T-helper 2 cell treated with Interferon-gamma antibody and Interleukin-4, amounts not matched to agents 5 μg/mL and 100 μg/mL, for 36 hours (primary cell): ENCODE data around the gene CMYA5.
A peak's percentile ranks its signal among the peaks of the same experiment; 100 is the strongest.
"Not testable (repeated sequence)": the region's sequence is repeated elsewhere in the genome, so short reads cannot be mapped to it uniquely, and the experiment has no call there.

ENCODE experiments used
- DNase-seq: peaks from one replicate; pipeline ENCODE4 v3.0.0; 2021; ENCODE audit warnings: low spot score
- H3K27ac Mint-ChIP-seq: one replicate; pipeline ENCODE4 v1.8.0; 2021; ENCODE audit warnings: mild to moderate bottlenecking, mixed read lengths
- H3K27me3 Mint-ChIP-seq: one replicate; pipeline ENCODE4 v1.8.0; 2021; ENCODE audit warnings: low read depth, mixed read lengths
- H3K36me3 Mint-ChIP-seq: one replicate; pipeline ENCODE4 v1.8.0; 2021; ENCODE audit warnings: low read depth, mixed read lengths
- H3K4me1 Mint-ChIP-seq: one replicate; pipeline ENCODE4 v1.8.0; 2021; ENCODE audit warnings: low read depth, mixed read lengths
- H3K4me3 Mint-ChIP-seq: one replicate; pipeline ENCODE4 v1.8.0; 2022; ENCODE audit warnings: mild to moderate bottlenecking, moderate library complexity, mixed read lengths
- H3K9me3 Mint-ChIP-seq: one replicate; pipeline ENCODE4 v1.8.0; 2021; ENCODE audit warnings: mixed read lengths

The CMYA5 gene

DNA sequence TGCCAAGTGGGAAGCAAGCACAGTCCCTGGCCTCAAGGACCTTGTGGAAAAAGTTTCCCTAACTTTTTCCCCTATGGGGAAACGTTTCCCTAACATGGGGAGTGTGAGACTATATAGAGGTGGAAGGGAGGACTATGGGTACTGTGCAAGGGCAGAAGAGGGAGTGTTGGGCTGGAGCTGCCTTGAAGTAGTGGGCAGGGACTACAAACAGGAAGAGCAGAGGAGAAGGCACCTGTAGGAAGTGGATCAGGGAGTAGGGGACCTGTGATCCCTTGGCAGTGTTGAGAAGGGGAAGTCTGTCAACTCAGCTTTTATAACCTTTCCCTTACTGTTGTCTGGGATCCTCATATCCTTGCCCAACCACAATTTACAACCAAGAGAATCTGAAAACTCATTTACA is 1.4 kb downstream of the CMYA5 start:
- Mint-ChIP-seq H3K36me3 (peaks cover 22% of the 10 kb centered on the region), H3K4me3 (no peak overlapping the region), H3K27me3 (no peaks in the 10 kb centered on the region), H3K4me1 (peaks cover 7% of the 10 kb centered on the region), H3K27ac (no peak overlapping the region), H3K9me3 (no peaks in the 10 kb centered on the region)
- DNase-seq = no peak

DNA sequence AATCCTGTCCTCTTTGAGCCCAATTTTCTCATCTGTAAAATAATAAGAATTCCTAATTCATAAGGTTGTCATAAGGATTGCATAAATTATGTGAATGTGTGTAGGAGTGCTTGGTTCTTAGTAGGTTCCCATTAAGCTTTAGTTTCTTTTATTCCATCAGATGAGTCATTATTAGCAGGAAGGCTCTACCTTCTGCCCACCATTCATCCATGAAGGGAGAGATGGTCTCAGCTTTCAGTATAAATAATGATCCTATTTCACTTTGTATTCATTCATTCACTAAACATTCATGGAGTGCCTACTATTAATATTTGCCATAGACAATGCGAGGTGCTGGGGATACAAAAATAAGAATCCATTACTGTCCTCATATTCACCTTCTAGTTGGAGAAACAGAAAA is 3.0 kb downstream of the CMYA5 start:
- DNase-seq = no peak
- H3K27me3 Mint-ChIP-seq = no peaks in the 10 kb centered on the region
- peaks cover 11% of the 10 kb centered on the region for H3K36me3 Mint-ChIP-seq
- no peak overlapping the region for H3K4me3 Mint-ChIP-seq
- peaks cover 2% of the 10 kb centered on the region for H3K4me1 Mint-ChIP-seq
- H3K9me3 Mint-ChIP-seq = no peaks in the 10 kb centered on the region
- no peak overlapping the region for H3K27ac Mint-ChIP-seq

DNA sequence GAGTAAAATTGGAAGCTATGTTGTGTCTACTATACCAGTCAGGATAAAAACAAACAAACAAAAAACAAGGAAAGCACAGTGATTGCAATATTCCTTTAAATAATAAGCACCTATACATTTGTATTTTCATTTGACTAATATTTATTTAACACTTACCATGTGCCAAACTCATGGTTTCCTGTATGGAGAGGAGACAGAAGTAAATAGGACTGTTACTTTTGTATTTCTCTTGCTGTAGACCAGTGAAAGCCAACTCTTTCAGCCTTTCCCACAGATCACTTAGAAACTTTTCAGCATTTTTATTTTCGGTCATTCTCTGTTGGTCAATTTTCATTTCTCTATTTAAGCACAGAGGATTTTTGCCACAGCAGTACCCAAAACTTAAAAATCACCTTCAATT is 4.5 kb downstream of the CMYA5 start:
- H3K27ac Mint-ChIP-seq = no peak overlapping the region
- peaks cover 6% of the 10 kb centered on the region for H3K4me1 Mint-ChIP-seq
- DNase-seq = no peak

DNA sequence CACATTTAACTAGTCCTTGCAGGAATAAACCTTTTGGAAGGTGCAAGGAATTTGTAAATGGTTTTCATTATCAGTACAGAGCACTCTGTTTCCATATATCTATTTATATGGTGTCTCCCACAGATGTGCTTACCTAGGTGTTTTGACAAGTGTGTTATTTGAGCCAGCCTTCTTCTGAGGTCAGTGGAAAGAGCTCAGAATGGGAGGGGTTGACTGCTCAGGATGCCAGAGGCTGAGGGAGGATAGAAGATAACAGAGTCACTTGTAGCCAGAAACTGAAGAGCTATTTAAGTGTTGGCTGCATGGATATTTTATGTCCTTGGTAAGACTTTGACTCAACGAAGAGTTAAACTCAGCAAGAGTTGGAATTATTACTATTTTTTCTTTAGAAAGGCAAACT is 5.0 kb downstream of the CMYA5 start:
- no peaks in the 10 kb centered on the region for H3K27me3 Mint-ChIP-seq
- no peak overlapping the region for H3K4me3 Mint-ChIP-seq
- H3K36me3 Mint-ChIP-seq = peaks cover 3% of the 10 kb centered on the region
- peaks cover 10% of the 10 kb centered on the region for H3K4me1 Mint-ChIP-seq
- no peak overlapping the region for H3K27ac Mint-ChIP-seq
- no peak for DNase-seq
- H3K9me3 Mint-ChIP-seq = no peaks in the 10 kb centered on the region

More for the DNA sequence above, 4.5 kb downstream of the CMYA5 start:
- peaks cover 3% of the 10 kb centered on the region for H3K36me3 Mint-ChIP-seq
- H3K27me3 Mint-ChIP-seq = no peaks in the 10 kb centered on the region
- no peaks in the 10 kb centered on the region for H3K9me3 Mint-ChIP-seq
- H3K4me3 Mint-ChIP-seq = no peak overlapping the region

DNA sequence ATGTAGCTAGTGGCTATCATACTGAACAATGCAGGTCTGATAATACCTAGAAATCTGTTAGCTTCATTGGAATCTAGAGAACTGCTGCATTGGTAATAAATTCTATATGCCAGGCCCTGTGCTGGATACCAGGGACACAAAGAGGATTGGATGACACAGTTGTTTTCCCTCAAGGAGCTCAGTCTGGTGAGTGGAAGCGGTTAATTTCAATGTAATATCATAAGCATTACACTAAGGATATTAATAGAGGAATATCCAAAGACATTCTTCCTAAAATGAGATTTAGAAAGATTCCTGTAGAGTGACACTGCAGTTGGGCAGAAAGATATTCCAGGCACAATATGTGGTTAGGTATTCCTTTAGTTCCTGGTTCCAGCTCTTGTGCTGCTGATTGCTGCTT is 5.9 kb downstream of the CMYA5 start:
- Mint-ChIP-seq H3K27me3 (no peaks in the 10 kb centered on the region), H3K4me3 (no peak overlapping the region), H3K9me3 (no peaks in the 10 kb centered on the region), H3K4me1 (peaks cover 18% of the 10 kb centered on the region), H3K36me3 (peaks cover 3% of the 10 kb centered on the region), H3K27ac (no peak overlapping the region)
- no peak for DNase-seq

DNA sequence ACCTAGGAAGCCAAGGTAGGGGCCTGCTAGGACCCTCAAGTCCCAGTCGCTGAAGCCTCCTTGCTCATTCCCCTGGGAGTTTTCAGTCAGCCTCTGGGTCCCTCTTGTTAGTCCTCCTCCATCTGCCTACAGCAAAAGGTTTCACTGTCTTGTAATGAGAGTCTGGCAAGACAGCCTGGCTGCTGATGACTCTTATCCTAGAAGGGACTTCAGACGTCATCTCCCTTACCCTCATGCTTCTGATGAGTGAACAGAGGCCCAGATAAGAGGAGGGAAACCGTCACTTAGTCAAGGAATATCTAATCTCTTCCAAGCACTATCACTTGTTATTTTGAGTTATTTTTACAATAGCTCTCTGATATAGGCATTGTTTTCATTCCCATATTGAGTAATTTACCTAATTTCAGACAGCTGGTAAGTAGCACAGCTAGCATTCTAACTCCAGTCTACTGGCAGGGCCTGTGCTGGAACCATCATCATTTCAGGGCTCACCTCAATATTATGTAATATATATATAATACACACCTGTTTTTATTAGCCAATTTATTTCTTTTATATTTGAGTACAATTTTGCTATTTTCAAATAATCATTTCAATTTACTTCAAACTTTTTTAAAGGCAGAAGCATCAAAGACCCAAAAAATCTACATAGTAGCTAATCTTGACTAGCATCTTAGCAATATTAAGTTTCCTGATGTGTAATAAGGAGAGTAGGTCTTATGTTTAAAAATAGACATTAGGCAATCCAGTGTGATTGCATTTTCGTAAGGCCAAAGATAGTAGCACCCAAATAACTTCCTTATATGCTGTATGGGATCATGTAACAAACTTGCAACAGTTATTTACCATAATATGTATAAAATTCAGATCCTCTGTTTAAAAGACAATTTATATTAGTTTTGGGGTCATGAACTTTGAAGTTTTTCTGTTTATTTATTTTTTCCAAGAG is 7.9 kb downstream of the CMYA5 start:
- Mint-ChIP-seq H3K4me3 (no peak overlapping the region), H3K27ac (no peak overlapping the region), H3K27me3 (no peaks in the 10 kb centered on the region), H3K9me3 (no peaks in the 10 kb centered on the region), H3K36me3 (no peaks in the 10 kb centered on the region), H3K4me1 (peaks cover 18% of the 10 kb centered on the region)
- no peak for DNase-seq

DNA sequence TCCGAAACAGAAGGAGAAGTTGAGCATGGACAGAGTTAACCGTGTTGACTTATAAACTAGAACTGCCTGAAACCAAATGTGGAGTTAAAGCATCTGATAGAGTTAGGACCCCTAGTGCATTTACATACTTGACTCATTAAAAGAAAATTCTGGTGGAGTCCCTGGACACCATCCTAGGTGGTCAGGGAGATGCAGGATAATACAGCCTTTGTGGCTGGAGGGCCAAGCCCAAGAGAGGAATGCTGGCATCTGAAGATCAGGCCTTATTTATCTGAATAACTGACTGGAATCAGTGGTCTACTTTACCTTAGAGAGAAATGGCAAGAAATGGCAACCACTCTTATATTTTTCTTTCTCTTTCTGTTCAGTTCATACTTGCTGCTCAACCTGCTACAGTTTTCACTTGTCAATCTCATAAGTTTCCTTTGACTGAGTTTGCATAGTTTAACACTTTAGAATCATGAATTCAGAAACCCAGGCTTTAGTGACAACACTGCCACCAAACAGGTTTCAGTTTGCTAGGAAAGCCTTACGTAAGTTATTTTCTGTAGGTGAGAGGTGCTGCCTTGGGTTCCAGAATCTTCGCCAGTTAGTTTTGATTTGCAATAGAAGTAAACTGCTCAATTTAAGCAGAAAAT is 10.2 kb downstream of the CMYA5 start:
- Mint-ChIP-seq H3K4me3 (peak overlapping the region; percentile 46), H3K36me3 (no peaks in the 10 kb centered on the region), H3K27ac (peak overlapping the region; percentile 72), H3K27me3 (no peaks in the 10 kb centered on the region), H3K9me3 (no peaks in the 10 kb centered on the region), H3K4me1 (peaks cover 20% of the 10 kb centered on the region)
- DNase-seq = no peak

DNA sequence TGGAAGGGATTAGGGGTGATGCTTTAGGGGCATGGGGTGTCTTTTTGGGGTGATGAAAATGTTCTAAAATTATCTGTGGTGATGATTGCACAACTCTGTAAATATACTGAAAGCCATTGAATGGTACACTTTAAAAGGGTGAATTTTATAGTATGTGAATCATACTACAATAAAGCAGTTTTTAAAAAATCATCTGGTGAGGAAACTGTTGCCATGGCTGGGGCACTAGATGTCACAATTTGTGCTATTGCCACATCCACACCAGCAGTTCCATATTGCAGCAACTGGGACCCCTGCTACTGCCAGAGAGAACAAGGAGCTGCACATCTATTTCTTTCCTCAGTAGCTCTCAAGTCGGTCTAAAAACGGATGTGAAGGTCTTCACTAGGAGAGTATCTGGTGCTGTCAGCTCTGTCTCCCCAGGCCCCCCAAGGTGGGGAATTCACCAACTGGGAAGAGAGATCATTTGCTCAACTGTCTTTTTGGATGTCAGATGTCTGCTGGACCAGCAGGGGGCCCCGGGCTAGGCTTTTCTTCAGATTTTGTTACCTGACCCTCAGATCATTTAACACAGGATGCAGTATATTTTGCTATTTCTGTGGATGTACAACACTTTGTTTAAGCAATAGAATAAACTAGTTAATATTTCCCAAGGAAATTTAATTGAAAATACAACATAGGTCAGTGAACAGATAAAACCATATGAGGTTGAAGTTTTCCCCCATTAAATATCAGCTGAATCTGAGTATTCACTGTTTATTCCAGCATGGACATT is 13.2 kb downstream of the CMYA5 start:
- Mint-ChIP-seq H3K27me3 (no peaks in the 10 kb centered on the region), H3K9me3 (no peaks in the 10 kb centered on the region), H3K36me3 (no peaks in the 10 kb centered on the region), H3K4me3 (no peak overlapping the region), H3K27ac (no peak overlapping the region), H3K4me1 (peaks cover 20% of the 10 kb centered on the region)
- peak; percentile 16 for DNase-seq

DNA sequence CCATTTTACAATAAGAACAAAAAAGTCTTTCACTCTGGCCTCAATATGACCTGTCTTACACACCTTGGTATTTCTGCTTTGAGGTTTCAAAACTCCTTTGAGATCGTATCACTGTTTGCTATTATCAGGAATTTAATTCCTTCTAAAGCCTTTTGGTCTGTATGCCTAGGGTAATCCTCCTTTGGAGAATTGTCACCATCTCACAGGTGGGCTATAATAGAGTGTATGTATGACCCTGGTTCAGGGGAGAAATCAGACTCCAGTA is 13.7 kb downstream of the CMYA5 start:
- Mint-ChIP-seq H3K9me3 (no peaks in the 10 kb centered on the region), H3K4me1 (peaks cover 19% of the 10 kb centered on the region), H3K27me3 (no peaks in the 10 kb centered on the region), H3K27ac (no peak overlapping the region), H3K4me3 (no peak overlapping the region), H3K36me3 (no peaks in the 10 kb centered on the region)
- DNase-seq = no peak

DNA sequence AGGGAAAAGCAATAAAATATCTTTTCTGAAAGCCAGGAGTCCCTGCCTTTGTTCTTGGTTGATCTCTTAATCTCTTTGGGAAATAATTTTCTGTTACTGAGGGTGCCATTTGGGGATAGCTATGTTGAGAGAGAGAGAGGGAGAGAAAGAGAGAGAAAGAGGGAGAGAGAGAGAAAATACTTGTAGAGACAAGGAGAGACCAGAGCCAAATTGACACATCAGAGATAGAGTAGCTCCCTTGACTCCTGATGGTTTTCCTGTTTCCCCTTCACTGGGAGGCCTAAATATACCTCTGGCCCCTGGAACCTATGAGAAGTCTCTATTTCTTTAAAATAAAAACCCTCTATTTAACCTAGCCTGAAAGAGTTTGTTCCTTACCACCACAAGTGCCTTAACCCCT is 14.9 kb downstream of the CMYA5 start:
- DNase-seq = no peak
- H3K9me3 Mint-ChIP-seq = no peaks in the 10 kb centered on the region
- peaks cover 12% of the 10 kb centered on the region for H3K4me1 Mint-ChIP-seq
- no peaks in the 10 kb centered on the region for H3K27me3 Mint-ChIP-seq
- no peak overlapping the region for H3K4me3 Mint-ChIP-seq
- H3K27ac Mint-ChIP-seq = no peak overlapping the region
- H3K36me3 Mint-ChIP-seq = no peaks in the 10 kb centered on the region

DNA sequence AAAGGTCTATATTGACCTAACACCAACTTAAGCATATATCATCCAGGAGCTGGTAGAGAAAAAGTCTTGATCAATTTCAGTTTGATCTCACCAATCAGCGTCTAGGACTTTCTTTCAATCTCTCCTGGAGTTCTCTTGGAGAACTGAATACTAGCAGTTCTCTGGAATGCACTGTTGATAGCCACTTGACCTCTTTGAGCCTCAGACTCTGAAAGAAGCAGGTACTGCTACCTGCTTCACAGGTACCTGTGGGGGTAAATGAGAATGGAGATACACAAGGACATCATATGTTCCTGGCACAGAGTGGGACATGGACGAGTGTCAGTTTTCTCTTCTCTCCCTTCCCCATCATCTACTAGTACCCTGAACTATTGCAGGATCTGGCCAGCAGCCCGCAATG is 16.0 kb downstream of the CMYA5 start:
- Mint-ChIP-seq H3K4me3 (no peak overlapping the region), H3K27ac (no peak overlapping the region), H3K4me1 (peaks cover 2% of the 10 kb centered on the region), H3K9me3 (no peaks in the 10 kb centered on the region), H3K36me3 (no peaks in the 10 kb centered on the region), H3K27me3 (no peaks in the 10 kb centered on the region)
- DNase-seq = no peak

DNA sequence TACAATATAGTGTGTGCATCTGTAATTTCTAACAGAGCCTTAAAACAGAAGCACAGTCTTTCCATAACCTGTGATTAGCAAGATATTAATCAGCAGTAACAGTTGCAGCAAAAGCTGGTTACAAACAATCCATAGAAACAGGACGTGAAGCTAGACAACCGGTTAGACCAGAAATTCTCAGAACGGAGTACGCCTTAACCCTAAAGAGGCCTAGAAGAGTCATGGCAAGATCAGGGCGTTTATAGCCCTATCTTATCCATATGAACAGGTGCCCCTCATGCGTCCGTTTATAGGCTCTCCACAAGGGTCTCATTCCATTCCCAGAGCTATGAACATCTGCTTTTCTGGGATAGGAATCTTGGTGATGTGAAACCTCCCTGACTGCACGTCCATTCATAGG is 16.7 kb downstream of the CMYA5 start:
- not testable (repeated sequence) for DNase-seq, H3K9me3 Mint-ChIP-seq, H3K4me1 Mint-ChIP-seq, H3K4me3 Mint-ChIP-seq, H3K27me3 Mint-ChIP-seq, H3K27ac Mint-ChIP-seq, H3K36me3 Mint-ChIP-seq

DNA sequence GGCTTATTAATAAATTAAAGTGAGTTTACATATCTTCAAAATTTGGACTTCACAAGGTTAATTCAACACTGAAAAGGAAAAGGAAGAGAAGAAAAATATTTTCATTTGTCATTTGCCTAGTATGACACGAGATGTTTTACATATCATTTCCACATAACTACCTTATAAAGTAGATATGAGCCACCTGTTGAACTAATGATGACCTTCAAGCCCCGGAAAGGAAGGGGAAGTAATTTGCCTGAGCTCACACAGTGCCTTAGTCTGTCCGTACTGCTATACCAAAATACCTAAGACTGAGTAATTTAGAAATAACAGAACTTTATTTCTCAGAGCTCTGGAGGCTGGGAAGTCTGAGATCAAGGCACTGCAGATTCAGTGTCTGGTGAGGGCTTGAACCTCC is 17.9 kb downstream of the CMYA5 start:
- DNase-seq = no peak
- no peak overlapping the region for H3K27ac Mint-ChIP-seq
- no peak overlapping the region for H3K4me3 Mint-ChIP-seq
- no peaks in the 10 kb centered on the region for H3K27me3 Mint-ChIP-seq
- H3K36me3 Mint-ChIP-seq = no peaks in the 10 kb centered on the region
- no peaks in the 10 kb centered on the region for H3K9me3 Mint-ChIP-seq
- H3K4me1 Mint-ChIP-seq = peaks cover 1% of the 10 kb centered on the region

DNA sequence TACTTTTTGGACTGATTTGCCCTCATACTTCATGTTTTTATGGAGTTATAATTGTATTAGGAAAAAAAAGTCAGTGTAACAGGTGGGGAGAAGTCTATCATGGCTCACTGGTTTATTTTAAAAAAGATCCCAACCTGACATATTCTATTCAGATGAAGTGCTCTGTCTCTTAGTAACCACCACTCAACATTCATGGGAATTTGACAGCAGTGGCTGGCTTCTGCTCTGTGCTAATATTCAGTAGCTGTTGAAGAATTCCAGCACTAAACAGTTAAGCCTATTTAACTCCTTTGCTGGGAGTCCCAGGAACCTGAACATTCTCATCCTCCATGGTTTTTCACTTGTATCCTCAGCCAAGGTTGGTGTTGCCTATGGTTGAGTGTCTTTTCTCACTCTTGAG is 23.1 kb downstream of the CMYA5 start:
- DNase-seq = no peak
- Mint-ChIP-seq H3K9me3 (no peaks in the 10 kb centered on the region), H3K27ac (no peak overlapping the region), H3K36me3 (no peaks in the 10 kb centered on the region), H3K27me3 (no peaks in the 10 kb centered on the region), H3K4me3 (no peak overlapping the region), H3K4me1 (no peaks in the 10 kb centered on the region)
